Glutamatergic neuron (in vitro differentiated cells): ENCODE measurements around the gene OTUD3. TPM values are rescaled to one million over a fixed set of nuclear protein-coding genes. Genes with fewer than 3 reads are reported as not detected.
"Not testable (repeated sequence)": the region's sequence is repeated elsewhere in the genome, so short reads cannot be mapped to it uniquely, and the experiment has no call there.

Experiments used
- DNase-seq: peaks from one replicate; pipeline ENCODE4 v3.0.0; 2022
- H3K27ac Mint-ChIP-seq: one replicate; pipeline ENCODE4 v1.8.0; 2020; ENCODE audit warnings: mild to moderate bottlenecking, mixed read lengths, inconsistent platforms; ENCODE audit not compliant: unreplicated experiment
- H3K27me3 Mint-ChIP-seq: one replicate; pipeline ENCODE4 v1.8.0; 2020; ENCODE audit warnings: mild to moderate bottlenecking, moderate library complexity, mixed read lengths, inconsistent platforms; ENCODE audit not compliant: unreplicated experiment
- H3K36me3 Mint-ChIP-seq: one replicate; pipeline ENCODE4 v1.8.0; 2020; ENCODE audit warnings: mild to moderate bottlenecking, mixed read lengths, inconsistent platforms; ENCODE audit not compliant: unreplicated experiment
- H3K4me1 Mint-ChIP-seq: one replicate; pipeline ENCODE4 v1.8.0; 2020; ENCODE audit warnings: mild to moderate bottlenecking, low read depth, mixed read lengths, inconsistent platforms; ENCODE audit not compliant: unreplicated experiment
- H3K4me3 Mint-ChIP-seq: one replicate; pipeline ENCODE4 v1.8.0; 2020; ENCODE audit warnings: mild to moderate bottlenecking, mixed read lengths, inconsistent platforms; ENCODE audit not compliant: unreplicated experiment
- H3K9me3 Mint-ChIP-seq: one replicate; pipeline ENCODE4 v1.8.0; 2020; ENCODE audit warnings: mild to moderate bottlenecking, moderate library complexity, mixed read lengths, inconsistent platforms; ENCODE audit not compliant: unreplicated experiment
- CTCF ChIP-seq: fragments of 200-600 bp; sonication (generic); IDR thresholded peaks from one replicate; pipeline ENCODE4 v1.5.0; 2021; ENCODE audit not compliant: partially characterized antibody, unreplicated experiment
- total RNA-seq: library from RNA; stranded (reverse); fragmentation: NEBNext Ultra II Directional; extraction: Animal tissue kit (Norgen Biotek cat#: 25700); gene quantifications from one replicate; pipeline ENCODE4 v1.2.1, GENCODE V29; 2021; ENCODE audit not compliant: unreplicated experiment

OTUD3 gene
- total RNA-seq, 1 donor from 2014 or later: 11.4 TPM

- H3K4me1 Mint-ChIP-seq: peaks cover 12% of the 10 kb centered on the region
- DNase-seq: no peak
- TF ChIP-seq CTCF: no peak
- no peak overlapping the region for H3K4me3 Mint-ChIP-seq
- peak overlapping the region; percentile 16 for H3K27ac Mint-ChIP-seq
- H3K27me3 Mint-ChIP-seq: peaks cover 5% of the 10 kb centered on the region
- no peaks in the 10 kb centered on the region for H3K36me3 Mint-ChIP-seq
- H3K9me3 Mint-ChIP-seq: peaks cover 3% of the 10 kb centered on the region
Observed at GRCh38 chr1:19877821-19878636, 4.2 kb upstream of the OTUD3 start.

- no peaks in the 10 kb centered on the region for H3K36me3 Mint-ChIP-seq
- H3K4me3 Mint-ChIP-seq: no peak overlapping the region
Observed at GRCh38 chr1:19878637-19878985, 3.6 kb upstream of the OTUD3 start.

GRCh38 chr1:19879227-19879626 lies 3.0 kb upstream of the OTUD3 start:
- TF ChIP-seq CTCF: no peak
- Mint-ChIP-seq H3K27ac (no peak overlapping the region), H3K9me3 (peaks cover 3% of the 10 kb centered on the region), H3K4me1 (peaks cover 19% of the 10 kb centered on the region), H3K4me3 (no peak overlapping the region), H3K36me3 (no peaks in the 10 kb centered on the region), H3K27me3 (peaks cover 7% of the 10 kb centered on the region)
- no peak for DNase-seq

More at GRCh38 chr1:19878637-19878985, 3.6 kb upstream of the OTUD3 start:
- Mint-ChIP-seq H3K4me1 (peaks cover 17% of the 10 kb centered on the region), H3K9me3 (peaks cover 3% of the 10 kb centered on the region), H3K27ac (no peak overlapping the region), H3K27me3 (peaks cover 5% of the 10 kb centered on the region)
- no peak for DNase-seq
- TF ChIP-seq CTCF: no peak

GRCh38 chr1:19879661-19880060 lies 2.5 kb upstream of the OTUD3 start:
- Mint-ChIP-seq H3K27me3 (peaks cover 7% of the 10 kb centered on the region), H3K4me3 (no peak overlapping the region), H3K4me1 (peaks cover 19% of the 10 kb centered on the region), H3K9me3 (peaks cover 3% of the 10 kb centered on the region), H3K27ac (no peak overlapping the region), H3K36me3 (no peaks in the 10 kb centered on the region)
- DNase-seq: no peak
- TF ChIP-seq CTCF: no peak

GRCh38 chr1:19880841-19881240 lies 1.4 kb upstream of the OTUD3 start:
- H3K4me1 Mint-ChIP-seq: peaks cover 19% of the 10 kb centered on the region
- H3K27me3 Mint-ChIP-seq, H3K27ac Mint-ChIP-seq, H3K4me3 Mint-ChIP-seq, H3K36me3 Mint-ChIP-seq, H3K9me3 Mint-ChIP-seq, DNase-seq: not testable (repeated sequence)
